NCI-H2029 (cell line): ENCODE measurements around the gene BSND.
A peak's percentile ranks its signal among the peaks of the same experiment; 100 is the strongest.
"Not testable (repeated sequence)": the region's sequence is repeated elsewhere in the genome, so short reads cannot be mapped to it uniquely, and the experiment has no call there.

Source experiments
- DNase-seq: peaks from one replicate; lab custom pipeline; 2025; lab: John Stamatoyannopoulos, UW

Gene BSND

DNA sequence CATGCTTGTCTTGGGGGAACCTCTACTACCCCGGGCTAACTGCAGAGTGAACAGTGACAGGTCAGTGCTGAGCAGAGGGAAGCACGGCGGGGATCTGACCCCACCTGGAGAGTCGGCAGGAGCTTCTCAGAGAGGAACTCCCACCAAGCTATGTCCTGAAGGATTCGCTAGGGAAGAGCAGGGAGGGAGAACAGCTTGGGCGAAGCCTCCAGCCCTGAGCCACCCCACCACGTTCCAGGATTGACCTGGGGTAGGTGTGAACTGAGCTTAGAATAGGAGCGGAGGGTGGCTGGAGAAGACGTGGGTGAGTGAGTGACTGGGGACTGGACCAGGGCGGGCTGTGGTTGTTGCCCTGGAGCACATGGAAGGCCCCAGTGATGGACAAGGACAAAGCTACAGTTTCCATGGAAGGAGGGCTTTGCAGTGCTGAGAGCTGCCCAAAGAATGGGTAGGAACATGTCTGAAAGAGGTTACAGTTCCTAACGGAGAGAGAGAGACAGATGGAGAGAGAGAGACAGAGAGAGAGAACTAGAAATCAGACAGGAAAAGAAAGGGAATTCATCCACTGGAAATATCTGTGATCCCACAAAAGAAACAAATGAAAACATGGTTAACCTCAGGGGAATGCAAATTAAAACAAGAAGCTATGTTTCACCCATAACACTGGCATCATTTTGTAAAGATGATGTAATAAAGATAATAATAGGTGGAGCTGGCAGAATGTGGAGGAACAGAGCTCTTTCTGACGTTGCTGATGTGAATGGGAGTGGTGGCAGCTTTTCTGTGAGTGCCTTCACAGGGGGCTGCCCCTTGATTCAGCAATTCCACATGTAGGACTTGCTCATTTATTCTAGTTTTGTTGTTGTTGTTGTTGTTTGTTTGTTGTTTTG lies 17.2 kb downstream of the BSND start:
- DNase-seq = no peak

DNA sequence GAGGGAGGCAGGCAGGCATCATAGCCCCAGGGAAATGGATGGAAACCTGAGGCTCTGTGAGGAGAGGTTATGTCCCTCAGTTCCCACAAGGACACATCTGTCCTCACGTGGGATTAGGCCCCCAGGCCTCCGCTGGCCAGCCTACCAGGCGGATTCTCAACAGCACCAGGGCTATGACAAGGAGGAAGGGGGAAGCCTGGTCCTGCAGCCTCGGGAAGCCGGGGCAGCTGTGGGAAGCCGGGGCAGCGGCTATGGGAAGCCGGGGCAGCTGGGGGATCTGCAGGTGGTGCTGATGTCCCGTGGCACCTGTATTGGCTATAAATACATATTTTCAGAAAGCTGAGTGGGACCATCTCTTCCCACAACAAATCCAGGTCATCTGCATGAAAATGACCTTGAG lies 19.7 kb downstream of the BSND start:
- DNase-seq = no peak

DNA sequence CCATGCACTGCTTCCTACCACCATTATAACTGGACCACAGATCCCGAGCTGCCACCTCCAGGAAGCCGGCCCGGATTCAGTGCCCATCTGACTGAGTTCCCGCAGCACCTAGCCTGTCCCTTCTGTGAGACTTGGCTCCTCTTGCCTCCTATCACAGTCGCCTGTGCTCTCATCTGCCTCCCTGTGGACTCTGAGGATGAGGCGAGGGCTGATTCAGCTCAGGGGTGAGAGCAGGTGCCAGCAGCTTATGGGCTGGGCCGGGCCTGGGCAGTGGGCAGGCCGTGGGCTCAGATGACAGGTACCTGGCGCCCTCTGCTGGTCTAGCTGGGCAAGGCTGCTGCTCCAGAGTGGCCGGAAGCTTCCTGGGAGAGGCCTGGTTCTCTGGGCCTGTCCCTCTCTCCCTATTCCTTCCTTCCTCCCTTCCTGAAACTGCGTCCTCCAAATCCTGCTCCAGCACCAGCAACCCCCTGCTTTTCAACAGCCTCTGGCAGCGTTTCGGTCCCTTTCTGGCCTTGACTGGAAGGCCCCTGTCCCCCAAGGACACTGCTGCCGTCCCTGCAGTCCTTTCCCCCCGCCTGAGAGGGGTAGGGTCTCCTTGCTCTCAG lies 23.3 kb downstream of the BSND start:
- peak; percentile 97 for DNase-seq

DNA sequence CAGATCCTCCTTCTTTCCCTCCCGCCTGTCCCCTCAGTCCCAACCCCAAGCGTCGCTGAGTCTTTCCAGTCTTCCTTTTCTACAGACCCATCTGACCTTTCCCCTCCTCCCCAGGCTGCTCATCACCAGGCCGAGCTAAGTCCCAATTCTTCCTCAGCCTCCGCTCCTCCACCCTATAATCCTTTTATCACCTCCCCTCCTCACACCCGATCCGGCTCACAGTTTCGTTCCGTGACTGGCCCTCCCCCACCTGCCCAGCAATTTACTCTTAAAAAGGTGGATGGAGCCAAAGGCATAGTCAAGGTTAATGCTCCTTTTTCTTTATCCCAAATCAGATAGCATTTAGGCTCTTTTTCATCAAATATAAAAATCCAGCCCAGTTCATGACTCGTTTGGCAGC lies 25.4 kb downstream of the BSND start:
- not testable (repeated sequence) for DNase-seq

DNA sequence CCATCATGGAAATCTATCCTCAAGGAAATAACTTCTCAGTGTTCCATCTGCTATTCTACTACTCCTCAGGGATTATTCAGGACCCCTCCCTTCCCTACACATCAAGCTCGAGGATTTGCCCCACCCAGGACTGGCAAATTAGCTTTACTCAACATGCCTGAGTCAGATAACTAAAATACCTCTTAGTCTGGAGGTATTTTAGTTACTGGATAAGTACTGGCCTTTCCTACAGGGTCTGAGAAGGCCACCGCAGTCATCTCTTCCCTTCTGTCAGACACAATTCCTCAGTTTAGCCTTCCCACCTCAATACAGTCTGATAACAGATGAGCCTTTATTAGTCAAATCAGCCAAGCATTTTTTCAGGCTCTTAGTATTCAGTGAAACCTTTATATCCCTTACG lies 27.9 kb downstream of the BSND start:
- not testable (repeated sequence) for DNase-seq

DNA sequence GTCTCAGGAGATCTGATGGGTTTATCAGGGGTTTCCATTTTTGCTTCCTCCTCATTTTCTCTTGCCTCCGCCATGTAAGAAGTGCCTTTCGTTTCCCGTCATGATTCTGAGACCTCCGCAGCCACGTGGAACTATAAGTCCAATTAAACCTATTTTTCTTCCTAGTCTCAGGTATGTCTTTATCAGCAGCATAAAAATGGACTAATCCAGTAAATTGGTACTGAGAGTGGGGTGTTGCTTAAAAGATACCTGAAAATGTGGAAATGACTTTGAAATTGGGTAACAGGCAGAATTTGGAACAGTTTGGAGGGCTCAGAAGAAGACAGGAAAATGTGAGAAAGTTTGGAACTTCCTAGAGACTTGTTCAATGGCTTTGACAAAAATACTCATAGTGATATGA lies 32.4 kb downstream of the BSND start:
- not testable (repeated sequence) for DNase-seq

DNA sequence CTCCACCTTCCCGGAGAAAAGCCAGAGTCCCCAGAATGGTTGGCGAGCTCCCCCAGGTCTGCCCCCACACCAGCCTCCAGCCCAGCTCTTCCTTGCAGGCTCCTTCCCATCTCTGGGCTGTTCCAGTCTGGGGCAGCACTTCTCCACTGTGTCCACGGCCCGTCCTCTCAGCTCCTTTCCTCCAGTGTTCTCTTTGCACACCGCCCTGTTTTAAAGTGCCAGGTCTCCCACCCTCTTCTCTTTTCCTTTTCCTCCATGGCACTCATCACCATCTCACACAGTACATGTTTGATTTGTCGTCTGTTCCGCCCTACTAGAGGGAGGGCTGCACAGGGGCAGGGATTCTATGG lies 34.5 kb downstream of the BSND start:
- no peak for DNase-seq

DNA sequence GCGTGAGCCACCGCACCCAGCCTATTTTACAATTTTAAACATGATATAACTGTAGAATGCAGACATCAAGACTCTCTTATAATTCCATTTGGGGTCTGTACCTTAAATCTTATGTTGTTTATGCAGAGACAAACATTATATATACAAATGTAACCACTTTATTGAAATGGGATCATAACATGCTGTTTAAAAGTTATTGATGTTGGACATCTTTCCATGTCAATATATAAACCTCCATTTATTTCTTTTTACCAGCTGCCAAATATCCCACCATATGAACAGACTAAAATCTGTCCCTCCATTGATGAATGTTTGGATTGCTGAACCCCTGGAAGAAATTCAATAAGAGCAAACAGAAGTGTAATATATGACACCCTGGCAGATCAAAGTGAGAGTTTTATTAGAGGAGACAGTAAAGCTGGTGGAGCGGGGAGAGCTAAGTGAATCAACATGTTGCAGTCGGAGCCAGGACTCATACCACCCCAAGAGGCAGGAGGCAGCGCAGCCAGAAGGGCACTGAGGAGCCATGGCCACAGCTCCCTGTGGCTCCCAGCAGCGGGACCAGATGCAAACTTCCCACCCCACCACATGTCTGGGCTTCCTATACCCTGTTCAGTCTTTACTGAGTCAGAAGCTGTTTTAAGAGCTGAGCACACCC lies 35.9 kb downstream of the BSND start:
- DNase-seq = no peak

DNA sequence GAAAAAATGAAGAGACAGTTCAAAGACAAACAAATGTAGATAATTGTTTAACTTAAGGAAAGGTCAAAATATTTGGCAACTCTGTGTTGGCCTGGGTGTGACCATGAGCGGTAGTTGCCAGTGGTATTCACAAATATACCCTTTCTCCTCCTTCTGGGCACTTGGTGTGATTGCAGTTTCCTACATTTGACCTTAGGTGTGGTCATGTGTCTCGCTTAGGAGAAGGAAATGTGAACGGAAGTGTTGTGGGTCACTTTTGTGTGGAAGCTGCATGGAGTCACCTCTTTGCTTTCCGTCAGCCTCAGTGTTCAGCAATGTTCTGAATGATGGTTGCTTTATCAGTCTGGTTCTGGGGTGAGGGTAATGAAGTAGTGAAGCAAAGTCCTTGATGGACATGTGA lies 37.2 kb downstream of the BSND start:
- no peak for DNase-seq

DNA sequence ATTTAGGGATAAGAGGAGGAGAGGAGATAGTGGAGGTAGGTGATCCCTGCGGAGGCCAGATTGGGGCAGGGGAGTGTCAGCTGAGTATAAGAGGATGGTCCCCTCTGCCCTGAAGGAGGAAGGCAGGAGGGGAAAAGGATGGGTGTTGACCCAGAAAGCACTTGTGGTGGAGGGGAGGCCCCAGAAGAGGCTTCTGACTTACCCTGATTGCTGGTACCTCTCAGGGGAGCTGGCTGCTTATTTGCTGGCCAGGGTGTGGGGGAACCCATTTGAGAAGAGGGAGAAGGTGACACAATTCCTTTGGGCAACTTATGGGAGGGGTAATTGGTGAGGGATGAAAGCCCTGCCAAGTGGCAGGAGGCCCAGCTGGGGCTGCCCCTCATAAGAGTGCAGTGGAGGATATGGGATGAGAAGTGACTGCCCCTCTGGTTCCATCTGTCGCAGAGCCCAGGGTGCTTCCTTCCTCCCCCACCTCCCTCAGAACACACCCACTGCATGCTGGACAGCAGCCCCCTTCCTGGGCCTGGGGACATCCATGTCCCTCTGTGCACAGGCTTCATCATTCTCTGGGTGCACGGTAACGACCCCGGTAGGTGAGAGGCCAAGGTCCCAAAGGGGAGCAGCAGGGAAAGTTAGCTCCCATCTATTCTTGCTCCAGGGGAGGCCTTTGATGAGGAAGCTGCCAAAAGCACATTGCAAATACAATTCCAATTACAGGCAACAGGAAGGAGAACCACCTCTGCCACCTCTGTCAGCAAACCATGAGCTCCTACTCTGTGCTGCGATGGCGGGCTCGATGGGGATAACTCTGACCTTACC lies 39.2 kb downstream of the BSND start:
- no peak for DNase-seq

DNA sequence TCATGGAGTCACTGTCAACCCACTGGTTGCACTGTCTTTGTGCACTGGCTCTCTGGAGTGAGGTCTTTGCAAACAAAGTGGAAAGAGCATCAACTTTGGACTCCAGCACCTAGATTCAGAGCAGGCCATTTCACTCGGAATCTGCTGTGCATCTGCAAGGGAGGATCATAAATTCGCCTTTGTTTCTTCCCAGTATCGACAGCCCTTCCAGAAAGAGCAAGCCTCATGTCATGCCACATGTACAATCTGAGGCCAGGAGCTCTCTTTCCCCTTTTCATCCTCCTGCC lies 39.8 kb downstream of the BSND start:
- no peak for DNase-seq

DNA sequence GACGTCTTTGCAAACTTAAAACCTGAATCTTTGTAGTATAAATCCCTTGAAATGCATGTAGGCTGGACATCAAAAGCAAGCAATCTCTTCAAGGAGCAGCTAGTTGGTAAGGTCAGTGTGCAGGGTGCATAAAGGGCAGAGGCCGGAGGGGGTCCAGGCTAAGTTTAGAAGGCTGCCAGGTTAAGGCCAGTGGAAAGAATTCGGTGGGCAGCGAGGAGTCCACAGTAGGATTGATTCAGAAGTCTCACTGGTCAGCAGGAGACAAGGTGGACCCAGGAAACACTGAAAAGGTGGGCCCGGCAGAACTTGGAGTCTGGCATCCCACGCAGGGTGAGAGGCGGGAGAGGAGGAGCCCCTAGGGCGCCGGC lies 40.2 kb downstream of the BSND start:
- DNase-seq = no peak

DNA sequence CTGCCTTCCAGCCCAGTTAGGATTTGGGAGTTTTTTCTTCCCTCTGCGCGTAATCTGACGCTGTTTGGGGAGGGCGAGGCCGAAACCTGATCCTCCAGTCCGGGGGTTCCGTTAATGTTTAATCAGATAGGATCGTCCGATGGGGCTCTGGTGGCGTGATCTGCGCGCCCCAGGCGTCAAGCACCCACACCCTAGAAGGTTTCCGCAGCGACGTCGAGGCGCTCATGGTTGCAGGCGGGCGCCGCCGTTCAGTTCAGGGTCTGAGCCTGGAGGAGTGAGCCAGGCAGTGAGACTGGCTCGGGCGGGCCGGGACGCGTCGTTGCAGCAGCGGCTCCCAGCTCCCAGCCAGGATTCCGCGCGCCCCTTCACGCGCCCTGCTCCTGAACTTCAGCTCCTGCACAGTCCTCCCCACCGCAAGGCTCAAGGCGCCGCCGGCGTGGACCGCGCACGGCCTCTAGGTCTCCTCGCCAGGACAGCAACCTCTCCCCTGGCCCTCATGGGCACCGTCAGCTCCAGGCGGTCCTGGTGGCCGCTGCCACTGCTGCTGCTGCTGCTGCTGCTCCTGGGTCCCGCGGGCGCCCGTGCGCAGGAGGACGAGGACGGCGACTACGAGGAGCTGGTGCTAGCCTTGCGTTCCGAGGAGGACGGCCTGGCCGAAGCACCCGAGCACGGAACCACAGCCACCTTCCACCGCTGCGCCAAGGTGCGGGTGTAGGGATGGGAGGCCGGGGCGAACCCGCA lies 40.8 kb downstream of the BSND start, which contains the start of gene PCSK9:
Gene PCSK9, plus strand, starts transcription at position 207 of the 741 bp plus-strand sequence. Its CDS starts 290 bp downstream, at position 497.
- no peak for DNase-seq

DNA sequence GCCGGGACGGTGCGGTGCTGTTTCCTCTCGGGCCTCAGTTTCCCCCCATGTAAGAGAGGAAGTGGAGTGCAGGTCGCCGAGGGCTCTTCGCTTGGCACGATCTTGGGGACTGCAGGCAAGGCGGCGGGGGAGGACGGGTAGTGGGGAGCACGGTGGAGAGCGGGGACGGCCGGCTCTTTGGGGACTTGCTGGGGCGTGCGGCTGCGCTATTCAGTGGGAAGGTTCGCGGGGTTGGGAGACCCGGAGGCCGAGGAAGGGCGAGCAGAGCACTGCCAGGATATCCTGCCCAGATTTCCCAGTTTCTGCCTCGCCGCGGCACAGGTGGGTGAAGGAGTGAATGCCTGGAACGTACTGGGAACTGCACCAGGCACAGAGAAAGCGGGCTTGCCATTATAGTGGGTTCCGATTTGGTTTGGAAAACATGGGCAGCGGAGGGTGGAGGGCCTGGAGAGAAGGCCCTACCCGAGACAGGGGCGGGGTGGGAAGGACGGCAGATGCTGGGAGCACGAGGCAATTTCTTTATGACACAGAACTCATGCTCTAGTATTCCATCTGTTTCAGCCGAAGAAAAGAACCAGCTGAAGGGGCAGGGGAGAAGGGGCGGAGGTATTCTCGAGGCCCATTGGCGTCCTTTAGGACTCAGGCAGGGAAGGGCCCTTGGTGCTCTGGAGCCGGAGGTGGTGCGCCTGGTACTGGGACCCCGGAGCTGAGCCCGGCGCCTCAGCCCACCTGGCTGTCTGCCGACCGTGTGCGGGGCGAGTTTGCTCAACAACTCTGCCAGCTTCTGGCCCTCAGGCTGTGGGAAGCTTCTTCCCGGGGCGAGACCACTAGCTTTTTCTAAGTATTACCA lies 41.6 kb downstream of the BSND start:
- no peak for DNase-seq

DNA sequence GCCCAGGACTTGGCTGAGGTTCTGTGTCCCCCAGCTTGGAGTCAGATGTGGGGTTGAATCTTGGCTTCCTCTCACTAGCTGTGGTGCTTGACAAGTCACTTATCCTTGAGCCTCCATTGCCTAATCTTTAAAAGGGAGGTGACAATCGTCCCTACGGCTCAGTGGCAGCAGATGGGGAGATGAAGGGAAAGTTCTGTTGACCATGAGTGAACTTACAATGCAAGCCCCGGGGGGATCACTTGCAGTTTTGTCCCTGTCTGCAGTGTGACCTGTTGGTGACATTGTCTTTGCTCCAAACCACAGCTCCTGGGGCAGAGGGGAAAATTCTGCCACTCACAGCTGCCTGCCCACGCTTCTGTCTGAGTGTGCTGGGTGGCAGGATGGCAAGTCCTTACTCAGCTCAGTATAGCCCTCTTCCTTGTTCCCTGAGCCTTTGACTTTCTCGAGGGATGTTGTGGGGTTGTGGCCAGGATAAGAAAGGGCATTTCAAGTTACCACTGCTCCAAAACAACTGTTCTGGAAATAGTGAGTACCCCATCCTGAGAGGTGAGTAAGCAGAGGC lies 42.3 kb downstream of the BSND start:
- no peak for DNase-seq

DNA sequence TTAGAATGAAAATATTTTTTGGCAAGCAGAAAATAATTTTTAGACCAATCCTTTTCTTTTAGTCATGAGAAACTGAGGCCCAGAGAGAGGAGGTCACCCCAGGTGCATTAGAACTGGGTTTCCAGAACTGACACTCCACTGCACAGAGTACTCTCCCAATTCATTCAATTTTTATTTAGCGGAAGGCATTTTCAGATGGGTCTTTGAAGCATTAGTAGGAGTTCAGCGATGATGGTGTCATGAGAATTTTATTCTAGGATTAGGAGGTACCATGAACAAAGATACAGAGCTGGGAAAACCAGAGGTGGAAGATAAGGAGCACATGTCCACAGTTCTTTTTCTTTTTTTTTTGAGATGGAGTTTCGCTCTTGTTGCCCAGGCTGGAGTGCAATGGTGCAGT lies 42.9 kb downstream of the BSND start:
- DNase-seq = no peak

DNA sequence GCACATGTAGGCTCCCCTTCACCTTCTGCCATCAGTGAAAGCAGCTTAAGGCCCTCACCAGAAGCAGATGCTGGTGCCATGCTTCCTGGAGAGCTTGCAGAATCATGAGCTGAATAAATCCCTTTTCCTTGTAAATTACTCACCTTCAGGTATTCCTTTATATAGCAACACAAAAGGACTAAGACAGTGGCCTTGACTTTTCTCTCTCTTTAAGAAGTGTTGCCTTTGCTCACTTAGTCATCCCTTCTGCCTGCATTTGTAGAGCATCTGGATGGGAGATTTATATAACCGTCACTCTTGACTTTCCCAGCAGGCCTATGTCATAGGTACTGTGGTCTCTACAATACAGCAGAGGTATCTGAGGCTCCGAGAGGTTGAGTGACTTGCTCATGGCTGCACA lies 44.3 kb downstream of the BSND start:
- DNase-seq = no peak

DNA sequence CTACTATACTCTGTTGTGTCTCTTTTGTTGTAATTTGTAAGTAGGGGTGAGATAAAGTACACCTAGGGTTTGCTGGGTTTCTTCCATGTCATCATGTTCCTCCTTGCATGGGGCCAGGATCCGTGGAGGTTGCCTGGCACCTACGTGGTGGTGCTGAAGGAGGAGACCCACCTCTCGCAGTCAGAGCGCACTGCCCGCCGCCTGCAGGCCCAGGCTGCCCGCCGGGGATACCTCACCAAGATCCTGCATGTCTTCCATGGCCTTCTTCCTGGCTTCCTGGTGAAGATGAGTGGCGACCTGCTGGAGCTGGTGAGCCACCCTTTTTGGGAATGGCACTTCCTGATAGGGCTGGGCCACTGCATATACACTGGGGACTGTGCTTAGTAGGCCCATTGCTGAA lies 45.0 kb downstream of the BSND start:
- no peak for DNase-seq

DNA sequence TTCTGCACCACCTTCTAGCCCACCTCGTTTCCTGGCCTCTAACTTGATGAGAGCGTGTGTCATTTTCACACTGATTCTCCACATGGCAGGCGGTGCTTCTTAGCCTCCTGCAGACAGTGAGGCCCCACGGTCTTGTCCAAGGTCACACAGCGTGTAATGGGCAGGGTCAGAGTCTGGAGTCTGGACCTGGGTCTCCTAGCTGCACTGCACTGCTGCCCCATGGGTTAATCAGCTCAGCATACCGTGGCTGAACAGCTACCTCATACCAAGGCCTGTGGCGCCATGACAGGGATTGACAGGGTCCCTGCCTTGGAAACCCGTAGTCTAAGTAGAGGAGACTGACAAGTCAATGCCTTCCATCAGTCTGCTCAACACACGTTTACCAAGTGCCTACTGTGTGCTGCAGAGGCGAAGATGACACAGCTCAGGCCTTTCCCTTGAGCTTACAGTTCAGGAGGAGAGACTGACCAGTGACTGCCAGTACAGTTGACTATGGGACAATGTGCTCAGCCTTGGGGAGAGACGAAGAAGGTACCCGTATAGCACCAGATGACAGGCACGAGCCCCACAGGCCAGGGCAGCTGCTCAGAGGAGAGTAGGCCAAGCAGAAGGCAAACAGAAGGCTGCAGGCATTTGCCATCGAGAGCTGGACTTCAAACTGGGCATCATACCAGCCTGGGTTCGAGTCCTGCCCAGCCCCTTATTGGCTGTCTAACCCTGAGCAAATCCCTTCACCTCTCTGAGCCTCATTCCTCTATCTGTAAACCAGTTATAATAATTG lies 46.1 kb downstream of the BSND start:
- DNase-seq = no peak

DNA sequence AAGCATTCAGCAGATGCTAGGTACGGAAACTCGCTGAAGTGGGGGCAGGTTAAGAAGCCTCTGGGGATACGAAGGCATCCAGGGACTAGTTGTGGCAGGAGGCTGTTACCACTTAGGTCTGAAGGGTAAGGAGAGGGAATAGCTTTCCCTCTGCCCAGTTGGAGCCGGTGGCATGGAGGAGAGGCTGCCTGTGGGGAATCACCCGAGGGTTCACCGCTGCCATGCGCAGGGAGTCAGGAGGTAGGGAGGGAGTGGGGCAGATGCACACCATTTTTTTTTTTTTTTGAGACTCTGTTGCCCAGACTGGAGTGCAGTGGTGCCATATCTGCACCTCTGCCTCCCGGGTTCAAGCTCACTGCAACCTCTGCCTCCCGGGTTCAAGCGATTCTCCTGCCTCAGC lies 46.7 kb downstream of the BSND start:
- DNase-seq = no peak
